AG10803 (cell line): ENCODE results near the gene RGS14.
A peak's percentile ranks its signal among the peaks of the same experiment; 100 is the strongest.

Experiments
- DNase-seq: peaks from one replicate; pipeline ENCODE4 v3.0.0; 2010; ENCODE audit warnings: low read depth
- H3K4me3 ChIP-seq: 2 replicates; pipeline ENCODE4 v1.5.1; 2011; ENCODE audit warnings: mild to moderate bottlenecking, low read length, control low read depth
- CTCF ChIP-seq: conservative IDR thresholded peaks from 2 replicates; pipeline ENCODE4 v1.5.1; 2011; ENCODE audit warnings: mild to moderate bottlenecking, low read length, control low read depth, inconsistent platforms

RGS14 gene

GRCh38 chr5:177376107-177376506 is 18.4 kb downstream of the RGS14 start:
- TF ChIP-seq CTCF, result no peak
- no peak for DNase-seq
- H3K4me3 ChIP-seq, result no peak overlapping the region

GRCh38 chr5:177377851-177378776 is 20.4 kb downstream of the RGS14 start:
- H3K4me3 ChIP-seq, result no peak overlapping the region
- no peak for DNase-seq
- no peak for TF ChIP-seq CTCF

GRCh38 chr5:177378884-177379883 is 21.5 kb downstream of the RGS14 start:
- H3K4me3 ChIP-seq, result no peak overlapping the region
- peak; percentile 59 for DNase-seq
- TF ChIP-seq CTCF, result no peak

GRCh38 chr5:177380805-177381126 is 23.0 kb downstream of the RGS14 start:
- DNase-seq, result no peak
- H3K4me3 ChIP-seq, result no peak overlapping the region
- no peak for TF ChIP-seq CTCF

- H3K4me3 ChIP-seq, result no peak overlapping the region
- peak; percentile 30 for DNase-seq
- peak; percentile 46 for TF ChIP-seq CTCF
Measured at GRCh38 chr5:177382423-177383029, 24.8 kb downstream of the RGS14 start.

- no peak overlapping the region for H3K4me3 ChIP-seq
- no peak for DNase-seq
- no peak for TF ChIP-seq CTCF
Measured at GRCh38 chr5:177383181-177383580, 25.5 kb downstream of the RGS14 start.
